ENCODE measurements around the gene DDX39A. TPM values are rescaled to one million over a fixed set of nuclear protein-coding genes. Genes with fewer than 3 reads are reported as not detected.
A peak's percentile ranks its signal among the peaks of the same experiment; 100 is the strongest.

The DDX39A gene
- total RNA-seq, 2 experiments from 2014 or later: 217 to 226 TPM

- H3K36me3 Mint-ChIP-seq (ENCODE audit: low read depth): peaks cover 15% of the 10 kb centered on the region
- peaks cover 2% of the 10 kb centered on the region for H3K27me3 Mint-ChIP-seq
- DNase-seq (no peak), ATAC-seq (no peak)
- peak overlapping the region; percentile 77 for H3K27ac Mint-ChIP-seq
- ChIA-PET CTCF (interaction anchor here (0.6 to 1.1 kb wide), 2 partner anchors 17 to 45 kb away, joined by 3 read pairs; no protein-coding TSS in a partner anchor), POLR2A (interaction anchor here (0.6 kb wide), 1 partner anchor 71 kb away, joined by 3 read pairs; no protein-coding TSS in a partner anchor)
- H3K9me3 Mint-ChIP-seq: no peaks in the 10 kb centered on the region
- TF ChIP-seq CTCF (IDR thresholded peaks at IDR 0.05): no peak
- intact Hi-C loops (cut with micrococcal nuclease): no loop called here
- H3K4me3 Mint-ChIP-seq: peak overlapping the region; percentile 67
- H3K4me1 Mint-ChIP-seq (ENCODE audit: low read depth): peaks cover 42% of the 10 kb centered on the region
Observed at GRCh38 chr19:14435320-14436050, 16.3 kb upstream of the DDX39A start.

GRCh38 chr19:14434543-14435319, 15.6 kb upstream of the DDX39A start:
- Mint-ChIP-seq H3K4me3 (peak overlapping the region; percentile 67), H3K4me1 (ENCODE audit: low read depth) (peaks cover 35% of the 10 kb centered on the region), H3K9me3 (no peaks in the 10 kb centered on the region), H3K27ac (peak overlapping the region; percentile 77), H3K27me3 (peaks cover 2% of the 10 kb centered on the region), H3K36me3 (ENCODE audit: low read depth) (peaks cover 12% of the 10 kb centered on the region)
- CTCF ChIA-PET: interaction anchor here (0.6 to 1.1 kb wide), 2 partner anchors 18 to 45 kb away, joined by 3 read pairs; no protein-coding TSS in a partner anchor
- peak; percentile 86 for DNase-seq
- no peak for TF ChIP-seq CTCF (IDR thresholded peaks at IDR 0.05)
- peak; percentile 86 for ATAC-seq
- intact Hi-C loops (cut with micrococcal nuclease): loop anchor here (5.0 kb wide), 1 partner anchor 43 kb away; the partner anchor contains the start of gene PTGER1
- POLR2A ChIA-PET: interaction anchor here (0.6 to 1.6 kb wide), 3 partner anchors 15 to 72 kb away, joined by 3 read pairs; no protein-coding TSS in a partner anchor

GRCh38 chr19:14433554-14434501, 14.7 kb upstream of the DDX39A start:
- H3K9me3 Mint-ChIP-seq: no peaks in the 10 kb centered on the region
- H3K27ac Mint-ChIP-seq: peak overlapping the region; percentile 77
- H3K36me3 Mint-ChIP-seq (ENCODE audit: low read depth): peaks cover 6% of the 10 kb centered on the region
- H3K4me3 Mint-ChIP-seq: peak overlapping the region; percentile 67
- intact Hi-C loops (cut with micrococcal nuclease): loop anchor here (5.0 kb wide), 1 partner anchor 43 kb away; the partner anchor contains the start of gene PTGER1
- ChIA-PET CTCF (interaction anchor here (0.9 kb wide), 1 partner anchor 14 kb away, joined by 3 read pairs; no protein-coding TSS in a partner anchor), POLR2A (interaction anchor here (1.1 to 1.6 kb wide), 2 partner anchors 14 to 65 kb away, joined by 3 read pairs; no protein-coding TSS in a partner anchor)
- peaks cover 2% of the 10 kb centered on the region for H3K27me3 Mint-ChIP-seq
- TF ChIP-seq CTCF (IDR thresholded peaks at IDR 0.05): no peak
- H3K4me1 Mint-ChIP-seq (ENCODE audit: low read depth): peaks cover 29% of the 10 kb centered on the region
- DNase-seq (peak; percentile 66), ATAC-seq (peak; percentile 40)

GRCh38 chr19:14432791-14433553, 13.8 kb upstream of the DDX39A start, which contains the start of gene PKN1:
PKN1 (plus strand) TSS chr19:14433306; CDS start chr19:14433522, 216 bp downstream.
- peak within 1 kb of the TSS; percentile 74 for H3K4me3 Mint-ChIP-seq
- peak; percentile 64 for DNase-seq
- no peaks in the 10 kb centered on the region for H3K9me3 Mint-ChIP-seq
- peaks cover 26% of the 10 kb centered on the region for H3K4me1 Mint-ChIP-seq (ENCODE audit: low read depth)
- H3K36me3 Mint-ChIP-seq (ENCODE audit: low read depth): peaks cover 4% of the 10 kb centered on the region
- H3K27me3 Mint-ChIP-seq: peaks cover 2% of the 10 kb centered on the region
- CTCF ChIA-PET: interaction anchor here (0.8 to 4.6 kb wide), 19 partner anchors 8 to 296 kb away, joined by 3 to 41 read pairs (median 5); partner anchors contain the start of genes ASF1B, DDX39A and PTGER1
- POLR2A ChIA-PET: interaction anchor here (0.8 to 1.8 kb wide), 8 partner anchors 13 to 296 kb away, joined by 3 to 11 read pairs (median 4); partner anchors contain the start of genes ASF1B and DDX39A
- intact Hi-C loops (cut with micrococcal nuclease): loop anchor here (5.0 kb wide), 1 partner anchor 44 kb away; the partner anchor contains the start of gene PTGER1
- no peak for TF ChIP-seq CTCF (IDR thresholded peaks at IDR 0.05)
- ATAC-seq: peak; percentile 22
- peak within 1 kb of the TSS; percentile 77 for H3K27ac Mint-ChIP-seq

Data from activated CD8-positive, alpha-beta T cell treated with anti-CD3 and anti-CD28 coated beads for 36 hours (primary cell).